Hepatocyte (in vitro differentiated cells): ENCODE data around the gene ZNF91.
"Not testable (repeated sequence)": the region's sequence is repeated elsewhere in the genome, so short reads cannot be mapped to it uniquely, and the experiment has no call there.

Experiments used
- EZH2 ChIP-seq: fragments of 200-600 bp; sonication (generic); IDR thresholded peaks from 2 replicates; pipeline ENCODE4 v1.6.1; 2016; ENCODE audit warnings: antibody characterized with exemption, mild to moderate bottlenecking, borderline replicate concordance
- TF ChIP-seq, protein P1 (sequence below): fragments of 200-600 bp; sonication (generic); IDR thresholded peaks from 2 replicates; pipeline ENCODE4 v1.5.1; 2016; ENCODE audit warnings: antibody characterized with exemption, mild to moderate bottlenecking; ENCODE audit not compliant: poor library complexity

DNA sequence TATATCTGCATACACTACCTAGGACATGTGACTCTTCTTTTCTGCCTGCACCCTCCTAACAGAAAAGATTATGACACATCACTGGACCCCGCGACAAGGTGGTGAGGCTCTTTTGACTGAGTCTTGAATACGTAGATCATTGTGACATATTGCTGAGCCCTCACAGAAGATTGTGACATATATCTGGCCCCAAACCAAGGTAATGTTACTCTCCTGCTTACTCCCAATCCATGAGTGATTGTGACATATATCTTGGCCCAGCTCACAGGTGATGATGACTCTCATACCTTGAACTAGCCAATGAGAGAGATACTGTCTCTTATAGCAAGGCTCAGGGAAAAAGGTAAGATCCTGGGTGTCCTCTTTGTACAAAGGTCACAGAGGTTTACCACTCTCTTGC lies 75.7 kb downstream of the ZNF91 start:
- TF ChIP-seq, protein P1, sequence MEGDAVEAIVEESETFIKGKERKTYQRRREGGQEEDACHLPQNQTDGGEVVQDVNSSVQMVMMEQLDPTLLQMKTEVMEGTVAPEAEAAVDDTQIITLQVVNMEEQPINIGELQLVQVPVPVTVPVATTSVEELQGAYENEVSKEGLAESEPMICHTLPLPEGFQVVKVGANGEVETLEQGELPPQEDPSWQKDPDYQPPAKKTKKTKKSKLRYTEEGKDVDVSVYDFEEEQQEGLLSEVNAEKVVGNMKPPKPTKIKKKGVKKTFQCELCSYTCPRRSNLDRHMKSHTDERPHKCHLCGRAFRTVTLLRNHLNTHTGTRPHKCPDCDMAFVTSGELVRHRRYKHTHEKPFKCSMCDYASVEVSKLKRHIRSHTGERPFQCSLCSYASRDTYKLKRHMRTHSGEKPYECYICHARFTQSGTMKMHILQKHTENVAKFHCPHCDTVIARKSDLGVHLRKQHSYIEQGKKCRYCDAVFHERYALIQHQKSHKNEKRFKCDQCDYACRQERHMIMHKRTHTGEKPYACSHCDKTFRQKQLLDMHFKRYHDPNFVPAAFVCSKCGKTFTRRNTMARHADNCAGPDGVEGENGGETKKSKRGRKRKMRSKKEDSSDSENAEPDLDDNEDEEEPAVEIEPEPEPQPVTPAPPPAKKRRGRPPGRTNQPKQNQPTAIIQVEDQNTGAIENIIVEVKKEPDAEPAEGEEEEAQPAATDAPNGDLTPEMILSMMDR: not testable (repeated sequence)
- not testable (repeated sequence) for TF ChIP-seq EZH2
